ENCODE measurements around the gene STMN3. TPM values are rescaled to one million over a fixed set of nuclear protein-coding genes. Genes with fewer than 3 reads are reported as not detected.
A peak's percentile ranks its signal among the peaks of the same experiment; 100 is the strongest.

Gene STMN3
- polyA plus RNA-seq, 1 of the 3 experiments (the other 2 are of a cell fraction), result 111 TPM

DNA sequence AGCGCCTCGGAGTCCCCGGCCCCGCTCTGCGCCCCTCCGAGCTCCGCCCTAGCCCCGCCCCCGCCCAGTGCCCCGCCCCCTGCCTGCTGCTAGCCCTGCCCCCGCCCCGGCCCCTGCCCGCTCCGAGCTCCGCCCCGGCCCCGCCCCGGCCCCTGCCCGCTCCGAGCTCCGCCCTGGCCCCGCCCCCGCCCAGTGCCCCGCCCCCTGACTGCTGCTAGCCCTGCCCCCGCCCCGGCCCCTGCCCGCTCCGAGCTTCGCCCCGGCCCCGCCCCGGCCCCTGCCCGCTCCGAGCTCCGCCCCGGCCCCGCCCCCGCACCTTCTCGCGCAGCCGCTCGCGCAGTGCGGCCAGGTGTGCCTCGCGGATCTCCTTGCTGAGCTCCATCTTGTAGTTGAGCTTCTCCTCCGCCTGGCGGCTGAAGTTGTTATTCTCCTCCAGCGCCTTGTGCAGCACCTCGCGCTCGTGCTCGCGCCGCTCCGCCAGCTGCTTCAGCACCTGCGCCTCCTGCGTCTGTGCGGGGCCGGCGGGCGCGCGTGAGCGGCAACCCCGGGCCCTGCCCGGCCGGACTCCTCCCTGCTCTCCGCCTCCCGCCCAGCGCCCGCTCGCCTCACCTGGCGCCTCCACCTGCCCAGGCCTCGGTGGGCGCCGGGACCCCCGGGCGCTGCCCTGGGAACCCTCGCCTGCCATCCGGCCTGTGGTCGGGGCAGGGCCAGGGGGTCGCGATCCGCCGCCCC, 11.3 kb downstream of the STMN3 start:
- CTCF ChIA-PET, result interaction anchor here (0.7 to 1.3 kb wide), 6 partner anchors 12 to 332 kb away, joined by 3 to 5 read pairs (median 5); partner anchors contain the start of genes GMEB2 and STMN3
- Histone ChIP-seq H3K79me2 (ENCODE audit: insufficient read depth) (0 out of 2 replicates have a peak, but pooled peaks cover 4% of the 10 kb centered on the region), H3K9me2 (no peaks in the 10 kb centered on the region), H3F3A (replicated peaks; ENCODE audit: insufficient read depth) (no peaks in the 10 kb centered on the region), H3K9ac (no peak overlapping the region), H3K27ac (ENCODE audit: low read depth in 2 of 2, low read length in 1 of 2) (no peak overlapping the region; a peak in 1 of 4 replicates), H3K4me1 (ENCODE audit: control insufficient read depth in 1 of 2, insufficient read depth in 2 of 2, low read depth in 1 of 2, low read length in 1 of 2) (peaks cover 0 to 13% of the 10 kb centered on the region in 2 experiments; a peak in 1 of 4 replicates), H2AFZ (ENCODE audit: low read depth) (no peak overlapping the region), H3K36me3 (replicated peaks in 1 of 2; ENCODE audit: control insufficient read depth in 1 of 2, insufficient read depth in 2 of 2, low read length in 1 of 2) (no peaks in the 10 kb centered on the region), H3K4me2 (peak overlapping the region; percentile 71; the same call in 1 of the 2 replicates), H4K20me1 (ENCODE audit: insufficient read depth) (peaks cover 8% of the 10 kb centered on the region; the same call in 1 of the 2 replicates), H3K9me3 (no peaks in the 10 kb centered on the region), H3K27me3 (ENCODE audit: insufficient read depth) (no peaks in the 10 kb centered on the region), H3K4me3 (ENCODE audit: low read depth in 2 of 2, low read length in 1 of 2) (peak overlapping the region in 1 of 2 experiments; percentile 44; a peak in 2 of 4 replicates)
- POLR2A ChIA-PET, result interaction anchor here (0.9 to 2.3 kb wide), 3 partner anchors 10 to 15 kb away, joined by 4 to 12 read pairs (median 4); partner anchors contain the start of genes GMEB2 and STMN3
- peak; percentile 99 for DNase-seq
- WGBS (ENCODE audit: low lambda C conversion rate), result 29% methylated on average over 7 of the region's 86 CpGs
- TF ChIP-seq EP300 (IDR thresholded peaks at IDR 0.05; ENCODE audit: borderline replicate concordance in 1 of 2, low read depth in 1 of 2, low read length in 1 of 2), result no peak
- no peak for TF ChIP-seq FOXJ3 (CRISPR knock-in tag; IDR thresholded peaks at IDR 0.05)
- TF ChIP-seq, protein P1, sequence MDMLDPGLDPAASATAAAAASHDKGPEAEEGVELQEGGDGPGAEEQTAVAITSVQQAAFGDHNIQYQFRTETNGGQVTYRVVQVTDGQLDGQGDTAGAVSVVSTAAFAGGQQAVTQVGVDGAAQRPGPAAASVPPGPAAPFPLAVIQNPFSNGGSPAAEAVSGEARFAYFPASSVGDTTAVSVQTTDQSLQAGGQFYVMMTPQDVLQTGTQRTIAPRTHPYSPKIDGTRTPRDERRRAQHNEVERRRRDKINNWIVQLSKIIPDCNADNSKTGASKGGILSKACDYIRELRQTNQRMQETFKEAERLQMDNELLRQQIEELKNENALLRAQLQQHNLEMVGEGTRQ (IDR thresholded peaks at IDR 0.05; ENCODE audit: borderline replicate concordance, low read depth, low read length), result no peak
- TF ChIP-seq, protein P2, sequence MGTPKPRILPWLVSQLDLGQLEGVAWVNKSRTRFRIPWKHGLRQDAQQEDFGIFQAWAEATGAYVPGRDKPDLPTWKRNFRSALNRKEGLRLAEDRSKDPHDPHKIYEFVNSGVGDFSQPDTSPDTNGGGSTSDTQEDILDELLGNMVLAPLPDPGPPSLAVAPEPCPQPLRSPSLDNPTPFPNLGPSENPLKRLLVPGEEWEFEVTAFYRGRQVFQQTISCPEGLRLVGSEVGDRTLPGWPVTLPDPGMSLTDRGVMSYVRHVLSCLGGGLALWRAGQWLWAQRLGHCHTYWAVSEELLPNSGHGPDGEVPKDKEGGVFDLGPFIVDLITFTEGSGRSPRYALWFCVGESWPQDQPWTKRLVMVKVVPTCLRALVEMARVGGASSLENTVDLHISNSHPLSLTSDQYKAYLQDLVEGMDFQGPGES (IDR thresholded peaks at IDR 0.05; ENCODE audit: low read depth, low read length), result no peak
- no peak for TF ChIP-seq RFX5 (IDR thresholded peaks at IDR 0.05; ENCODE audit: low read length)
- TF ChIP-seq SIN3A (IDR thresholded peaks at IDR 0.05; ENCODE audit: borderline replicate concordance, low read depth, low read length), result no peak
- TF ChIP-seq SMC3 (IDR thresholded peaks at IDR 0.05; ENCODE audit: low read depth, low read length), result 0 out of 2 replicates have a peak, but pooled peaks have one; percentile 4
- TF ChIP-seq NFIC (IDR thresholded peaks at IDR 0.05; ENCODE audit: borderline replicate concordance), result no peak
- no peak for TF ChIP-seq GATA2 (CRISPR knock-in tag; IDR thresholded peaks at IDR 0.05)
- TF ChIP-seq, protein P3, sequence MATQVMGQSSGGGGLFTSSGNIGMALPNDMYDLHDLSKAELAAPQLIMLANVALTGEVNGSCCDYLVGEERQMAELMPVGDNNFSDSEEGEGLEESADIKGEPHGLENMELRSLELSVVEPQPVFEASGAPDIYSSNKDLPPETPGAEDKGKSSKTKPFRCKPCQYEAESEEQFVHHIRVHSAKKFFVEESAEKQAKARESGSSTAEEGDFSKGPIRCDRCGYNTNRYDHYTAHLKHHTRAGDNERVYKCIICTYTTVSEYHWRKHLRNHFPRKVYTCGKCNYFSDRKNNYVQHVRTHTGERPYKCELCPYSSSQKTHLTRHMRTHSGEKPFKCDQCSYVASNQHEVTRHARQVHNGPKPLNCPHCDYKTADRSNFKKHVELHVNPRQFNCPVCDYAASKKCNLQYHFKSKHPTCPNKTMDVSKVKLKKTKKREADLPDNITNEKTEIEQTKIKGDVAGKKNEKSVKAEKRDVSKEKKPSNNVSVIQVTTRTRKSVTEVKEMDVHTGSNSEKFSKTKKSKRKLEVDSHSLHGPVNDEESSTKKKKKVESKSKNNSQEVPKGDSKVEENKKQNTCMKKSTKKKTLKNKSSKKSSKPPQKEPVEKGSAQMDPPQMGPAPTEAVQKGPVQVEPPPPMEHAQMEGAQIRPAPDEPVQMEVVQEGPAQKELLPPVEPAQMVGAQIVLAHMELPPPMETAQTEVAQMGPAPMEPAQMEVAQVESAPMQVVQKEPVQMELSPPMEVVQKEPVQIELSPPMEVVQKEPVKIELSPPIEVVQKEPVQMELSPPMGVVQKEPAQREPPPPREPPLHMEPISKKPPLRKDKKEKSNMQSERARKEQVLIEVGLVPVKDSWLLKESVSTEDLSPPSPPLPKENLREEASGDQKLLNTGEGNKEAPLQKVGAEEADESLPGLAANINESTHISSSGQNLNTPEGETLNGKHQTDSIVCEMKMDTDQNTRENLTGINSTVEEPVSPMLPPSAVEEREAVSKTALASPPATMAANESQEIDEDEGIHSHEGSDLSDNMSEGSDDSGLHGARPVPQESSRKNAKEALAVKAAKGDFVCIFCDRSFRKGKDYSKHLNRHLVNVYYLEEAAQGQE (IDR thresholded peaks at IDR 0.05; ENCODE audit: low read depth, low read length), result no peak
- no peak for TF ChIP-seq RXRA (IDR thresholded peaks at IDR 0.05; ENCODE audit: borderline replicate concordance, low read depth)
- no peak for TF ChIP-seq YY1 (IDR thresholded peaks at IDR 0.05; ENCODE audit: low read depth)
- TF ChIP-seq NRF1 (IDR thresholded peaks at IDR 0.05; ENCODE audit: low read depth, low read length), result peak; percentile 62
- TF ChIP-seq TCF12 (IDR thresholded peaks at IDR 0.05), result no peak
- TF ChIP-seq, protein P4, sequence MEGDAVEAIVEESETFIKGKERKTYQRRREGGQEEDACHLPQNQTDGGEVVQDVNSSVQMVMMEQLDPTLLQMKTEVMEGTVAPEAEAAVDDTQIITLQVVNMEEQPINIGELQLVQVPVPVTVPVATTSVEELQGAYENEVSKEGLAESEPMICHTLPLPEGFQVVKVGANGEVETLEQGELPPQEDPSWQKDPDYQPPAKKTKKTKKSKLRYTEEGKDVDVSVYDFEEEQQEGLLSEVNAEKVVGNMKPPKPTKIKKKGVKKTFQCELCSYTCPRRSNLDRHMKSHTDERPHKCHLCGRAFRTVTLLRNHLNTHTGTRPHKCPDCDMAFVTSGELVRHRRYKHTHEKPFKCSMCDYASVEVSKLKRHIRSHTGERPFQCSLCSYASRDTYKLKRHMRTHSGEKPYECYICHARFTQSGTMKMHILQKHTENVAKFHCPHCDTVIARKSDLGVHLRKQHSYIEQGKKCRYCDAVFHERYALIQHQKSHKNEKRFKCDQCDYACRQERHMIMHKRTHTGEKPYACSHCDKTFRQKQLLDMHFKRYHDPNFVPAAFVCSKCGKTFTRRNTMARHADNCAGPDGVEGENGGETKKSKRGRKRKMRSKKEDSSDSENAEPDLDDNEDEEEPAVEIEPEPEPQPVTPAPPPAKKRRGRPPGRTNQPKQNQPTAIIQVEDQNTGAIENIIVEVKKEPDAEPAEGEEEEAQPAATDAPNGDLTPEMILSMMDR (IDR thresholded peaks at IDR 0.05), result peak; percentile 17
- TF ChIP-seq TEAD4 (IDR thresholded peaks at IDR 0.05; ENCODE audit: borderline replicate concordance, insufficient read depth), result no peak
- no peak for TF ChIP-seq MXI1 (IDR thresholded peaks at IDR 0.05; ENCODE audit: low read depth, low read length)
